GM23338 (cell line): ENCODE results near the gene ETFA. TPM values are rescaled to one million over a fixed set of nuclear protein-coding genes. Genes with fewer than 3 reads are reported as not detected.

Experiments used
- ATAC-seq: fragments of 200-7000 bp; cut with Tn5 transposase; 3 replicates; pipeline ENCODE4 v1.9.1; 2020
- DNase-seq: peaks from one replicate; pipeline ENCODE4 v3.0.0-alpha.2; 2015; ENCODE audit warnings: low spot score
- H2AFZ ChIP-seq: fragments of 200-600 bp; sonication (generic); 2 replicates; pipeline ENCODE4 v1.8.0; 2016; ENCODE audit warnings: antibody characterized with exemption, mild to moderate bottlenecking, moderate library complexity
- H3F3A ChIP-seq: fragments of 200-600 bp; sonication (generic); replicated peaks from 2 replicates; pipeline ENCODE4 v1.8.0; 2017; ENCODE audit warnings: antibody characterized with exemption, mixed run types, low read depth
- H3K27ac ChIP-seq: fragments of 200-600 bp; sonication (generic); 2 replicates; pipeline ENCODE4 v1.6.1; 2016; ENCODE audit warnings: low read depth
- H3K27me3 ChIP-seq: fragments of 200-600 bp; sonication (generic); 2 replicates; pipeline ENCODE4 v1.8.0; 2016; ENCODE audit warnings: mild to moderate bottlenecking, mixed run types, moderate library complexity; ENCODE audit not compliant: insufficient read depth
- H3K36me3 ChIP-seq: fragments of 200-600 bp; sonication (generic); 2 replicates; pipeline ENCODE4 v1.8.0; 2016; ENCODE audit warnings: mild to moderate bottlenecking; ENCODE audit not compliant: insufficient read depth
- H3K4me1 ChIP-seq: fragments of 200-600 bp; sonication (generic); 2 replicates; pipeline ENCODE4 v1.8.0; 2016; ENCODE audit warnings: mild to moderate bottlenecking, moderate library complexity; ENCODE audit not compliant: insufficient read depth
- H3K4me2 ChIP-seq: fragments of 200-600 bp; sonication (generic); 2 replicates; pipeline ENCODE4 v1.7.1; 2017; ENCODE audit warnings: mixed run types
- H3K4me3 ChIP-seq: fragments of 200-600 bp; sonication (generic); 2 replicates; pipeline ENCODE4 v1.6.1; 2016; ENCODE audit warnings: mixed run types
- H3K79me2 ChIP-seq: fragments of 200-600 bp; sonication (generic); replicated peaks from 2 replicates; pipeline ENCODE4 v1.8.0; 2017; ENCODE audit warnings: mild to moderate bottlenecking; ENCODE audit not compliant: insufficient read depth
- H3K9me2 ChIP-seq: fragments of 200-600 bp; sonication (generic); 2 replicates; pipeline ENCODE4 v1.8.0; 2017; ENCODE audit not compliant: insufficient read depth
- H4K20me1 ChIP-seq: fragments of 200-600 bp; sonication (generic); replicated peaks from 2 replicates; pipeline ENCODE4 v1.8.0; 2017; ENCODE audit warnings: mild to moderate bottlenecking; ENCODE audit not compliant: insufficient read depth
- H3K27ac Mint-ChIP-seq: 2 replicates; pipeline ENCODE4 v1.8.0; 2020; ENCODE audit warnings: inconsistent platforms, mild to moderate bottlenecking, moderate library complexity, mixed read lengths
- H3K27me3 Mint-ChIP-seq: 3 replicates; pipeline ENCODE4 v1.8.0; 2022; ENCODE audit warnings: low read depth, mild to moderate bottlenecking, moderate library complexity, mixed read lengths, inconsistent platforms; ENCODE audit not compliant: insufficient read depth, poor library complexity
- H3K36me3 Mint-ChIP-seq: 3 replicates; pipeline ENCODE4 v1.8.0; 2021; ENCODE audit warnings: low read depth, mild to moderate bottlenecking, inconsistent platforms, moderate library complexity, mixed read lengths
- H3K4me1 Mint-ChIP-seq: 3 replicates; pipeline ENCODE4 v1.8.0; 2020; ENCODE audit warnings: mild to moderate bottlenecking, inconsistent platforms, mixed read lengths
- H3K4me3 Mint-ChIP-seq: 3 replicates; pipeline ENCODE4 v1.8.0; 2021; ENCODE audit warnings: moderate library complexity, mild to moderate bottlenecking, inconsistent platforms, mixed read lengths
- H3K9me3 Mint-ChIP-seq: 3 replicates; pipeline ENCODE4 v1.8.0; 2020; ENCODE audit warnings: moderate library complexity, mild to moderate bottlenecking, inconsistent platforms, mixed read lengths
- CREB1 ChIP-seq: fragments of 250-450 bp; sonication (Bioruptor Pico); IDR thresholded peaks from 2 replicates; pipeline ENCODE4 v1.5.0; 2020; ENCODE audit warnings: low read depth, mild to moderate bottlenecking, moderate library complexity
- EZH2phosphoT487 ChIP-seq: fragments of 200-600 bp; sonication (generic); IDR thresholded peaks from one replicate; pipeline ENCODE4 v1.8.1; 2018; ENCODE audit warnings: antibody characterized with exemption; ENCODE audit not compliant: unreplicated experiment
- JUNB ChIP-seq: IDR thresholded peaks from one replicate; pipeline ENCODE4 v1.6.1; 2016; ENCODE audit warnings: antibody characterized with exemption; ENCODE audit not compliant: unreplicated experiment
- POLR2AphosphoS5 ChIP-seq: IDR thresholded peaks from 2 replicates; pipeline ENCODE4 v1.6.1; 2016; ENCODE audit warnings: antibody characterized with exemption, low read depth
- polyA plus RNA-seq: library from polyadenylated mRNA; unstranded; fragments of >200 nt; fragmentation: Nextera tagmentation; extraction: Ambion mirVana; gene quantifications from 2 replicates; pipeline ENCODE4 v1.2.1, GENCODE V29; 2016
- total RNA-seq: library from RNA; depleted of rRNA; stranded (reverse); fragments of >200 nt; shearing (Covaris generic); gene quantifications from 2 replicates; pipeline ENCODE4 v1.2.3, GENCODE V29; 2014
- TF ChIP-seq, protein P1 (sequence below), 2 experiments: fragments of 200-600 bp in 1 of 2; sonication (generic) in 1 of 2; conservative IDR thresholded peaks; 2 replicates each; pipeline versions ENCODE4 v1.5.1 to v1.6.1; 2016 to 2017; ENCODE audit warnings: antibody characterized with exemption in 2 of 2, low read depth in 2 of 2, mild to moderate bottlenecking in 2 of 2, moderate library complexity in 1 of 2
- TF ChIP-seq, protein P2 (sequence below): IDR thresholded peaks from one replicate; pipeline ENCODE4 v1.6.1; 2018; ENCODE audit warnings: antibody characterized with exemption; ENCODE audit not compliant: unreplicated experiment

Gene ETFA
- total and polyA plus RNA-seq, 2 experiments from 2014 or later: 52.9 to 69.1 TPM

DNA sequence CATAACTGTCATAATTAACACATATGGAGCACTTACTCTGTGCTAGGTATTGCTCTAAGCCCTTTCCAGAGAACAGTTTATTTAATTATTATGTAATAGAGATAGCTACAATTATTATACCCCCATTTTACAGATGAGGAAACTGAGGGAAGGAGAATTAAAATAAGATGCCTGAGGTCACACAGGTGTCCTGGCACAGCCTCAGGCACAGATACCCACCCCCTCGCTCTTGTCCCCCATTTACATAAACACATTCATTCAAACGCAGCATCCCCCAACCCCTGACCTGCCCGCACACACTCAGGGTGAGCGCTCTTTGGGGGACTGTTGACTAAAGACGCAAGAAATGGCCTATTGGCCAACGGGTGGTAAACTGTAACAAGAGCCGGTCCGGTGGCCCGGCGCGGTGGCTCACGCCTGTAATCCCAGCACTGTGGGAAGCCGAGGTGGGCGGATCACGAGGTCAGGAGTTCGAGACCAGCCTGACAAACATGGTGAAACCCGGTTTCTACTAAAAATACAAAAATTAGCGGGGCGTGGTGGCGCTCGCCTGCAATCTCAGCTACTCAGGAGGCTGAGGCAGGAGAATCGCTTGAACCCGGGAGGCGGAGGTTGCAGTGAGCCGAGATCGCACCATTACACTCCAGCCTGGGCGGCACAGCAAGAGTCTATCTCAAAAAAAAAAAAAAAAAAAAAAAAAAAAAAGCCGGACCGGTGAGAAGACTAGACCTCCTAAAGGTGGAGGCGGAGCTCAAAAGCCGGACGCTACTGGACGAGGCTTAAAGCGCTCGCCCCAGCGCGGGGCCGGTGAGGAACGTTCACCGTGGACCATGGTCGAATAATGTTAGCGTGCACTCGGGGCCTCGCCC, 23.4 kb upstream of the ETFA start:
- no peaks in the 10 kb centered on the region for H3K79me2 ChIP-seq
- H3F3A ChIP-seq: peaks cover 8% of the 10 kb centered on the region
- no peak for DNase-seq
- H3K9me2 ChIP-seq: no peaks in the 10 kb centered on the region
- peaks cover 21% of the 10 kb centered on the region for H3K4me1 ChIP-seq
- no peak overlapping the region for H3K27ac ChIP-seq
- peaks cover 60% of the 10 kb centered on the region for H3K27me3 ChIP-seq
- peaks cover 34% of the 10 kb centered on the region for H3K4me1 Mint-ChIP-seq
- H3K4me2 ChIP-seq: peak overlapping the region; percentile 80
- peak overlapping the region; percentile 52 for H3K4me3 ChIP-seq
- peaks cover 5% of the 10 kb centered on the region for H3K9me3 Mint-ChIP-seq
- H3K27ac Mint-ChIP-seq: peak overlapping the region; percentile 93; the same call in 1 of the 2 replicates
- TF ChIP-seq JUNB: no peak
- peak; percentile 39 for TF ChIP-seq POLR2AphosphoS5
- H3K36me3 Mint-ChIP-seq: no peaks in the 10 kb centered on the region; the same call in 1 of the 3 replicates
- peaks cover 10% of the 10 kb centered on the region for H4K20me1 ChIP-seq
- ATAC-seq: no peak
- peak overlapping the region; percentile 83 for H3K4me3 Mint-ChIP-seq
- H2AFZ ChIP-seq: peak overlapping the region; percentile 70
- H3K36me3 ChIP-seq: no peaks in the 10 kb centered on the region
- H3K27me3 Mint-ChIP-seq: peaks cover 68% of the 10 kb centered on the region

DNA sequence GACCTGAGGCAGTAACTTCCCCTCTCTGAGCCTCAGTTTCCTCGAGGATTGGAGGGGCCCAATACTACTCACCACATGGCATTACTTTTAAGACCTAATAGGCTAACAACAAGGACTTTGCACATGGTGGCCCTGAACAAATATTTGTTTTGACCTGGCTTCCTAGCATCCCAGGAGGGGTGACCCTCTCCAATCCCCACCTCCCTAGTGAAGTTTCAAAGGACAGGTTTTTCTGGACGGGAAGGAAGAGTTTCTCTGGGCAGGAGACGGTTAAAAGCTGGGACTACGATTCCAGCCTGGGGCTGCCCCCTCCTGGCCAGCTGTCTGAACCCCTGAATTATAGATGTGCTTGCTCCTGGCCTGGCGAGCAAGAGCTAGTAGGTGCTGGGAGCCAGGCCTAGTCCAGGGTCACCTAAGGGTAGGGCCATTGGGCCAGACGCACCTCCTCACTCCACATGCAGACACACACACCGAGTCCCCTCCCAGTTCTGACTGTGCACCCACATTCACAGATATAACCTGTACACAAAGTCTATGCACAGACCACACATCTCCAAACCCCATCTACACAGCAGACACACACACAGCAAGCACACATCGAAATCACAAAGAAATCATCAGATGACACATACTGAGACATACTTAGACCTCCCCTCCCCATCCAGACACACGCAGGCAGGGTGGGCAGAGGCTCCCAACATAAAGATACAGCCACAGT, 22.6 kb upstream of the ETFA start:
- Mint-ChIP-seq H3K4me3 (peak overlapping the region; percentile 5; the same call in 2 of the 3 replicates), H3K36me3 (no peaks in the 10 kb centered on the region; the same call in 1 of the 3 replicates), H3K27me3 (peaks cover 60% of the 10 kb centered on the region), H3K4me1 (peaks cover 31% of the 10 kb centered on the region), H3K27ac (no peak overlapping the region), H3K9me3 (peaks cover 5% of the 10 kb centered on the region)
- no peaks in the 10 kb centered on the region for H3K36me3 ChIP-seq
- H3K4me2 ChIP-seq: 0 out of 2 replicates have a peak overlapping the region, but pooled peaks have one; percentile 53
- peak; percentile 27 for ATAC-seq
- no peak overlapping the region for H2AFZ ChIP-seq
- TF ChIP-seq, protein P1, sequence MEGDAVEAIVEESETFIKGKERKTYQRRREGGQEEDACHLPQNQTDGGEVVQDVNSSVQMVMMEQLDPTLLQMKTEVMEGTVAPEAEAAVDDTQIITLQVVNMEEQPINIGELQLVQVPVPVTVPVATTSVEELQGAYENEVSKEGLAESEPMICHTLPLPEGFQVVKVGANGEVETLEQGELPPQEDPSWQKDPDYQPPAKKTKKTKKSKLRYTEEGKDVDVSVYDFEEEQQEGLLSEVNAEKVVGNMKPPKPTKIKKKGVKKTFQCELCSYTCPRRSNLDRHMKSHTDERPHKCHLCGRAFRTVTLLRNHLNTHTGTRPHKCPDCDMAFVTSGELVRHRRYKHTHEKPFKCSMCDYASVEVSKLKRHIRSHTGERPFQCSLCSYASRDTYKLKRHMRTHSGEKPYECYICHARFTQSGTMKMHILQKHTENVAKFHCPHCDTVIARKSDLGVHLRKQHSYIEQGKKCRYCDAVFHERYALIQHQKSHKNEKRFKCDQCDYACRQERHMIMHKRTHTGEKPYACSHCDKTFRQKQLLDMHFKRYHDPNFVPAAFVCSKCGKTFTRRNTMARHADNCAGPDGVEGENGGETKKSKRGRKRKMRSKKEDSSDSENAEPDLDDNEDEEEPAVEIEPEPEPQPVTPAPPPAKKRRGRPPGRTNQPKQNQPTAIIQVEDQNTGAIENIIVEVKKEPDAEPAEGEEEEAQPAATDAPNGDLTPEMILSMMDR (conservative IDR thresholded peaks at IDR 0.05; ENCODE audit: low read depth in 2 of 2): peak; percentile 58 to 78
- TF ChIP-seq EZH2phosphoT487 (no peak), CREB1 (CRISPR knock-in tag) (no peak)
- TF ChIP-seq, protein P2, sequence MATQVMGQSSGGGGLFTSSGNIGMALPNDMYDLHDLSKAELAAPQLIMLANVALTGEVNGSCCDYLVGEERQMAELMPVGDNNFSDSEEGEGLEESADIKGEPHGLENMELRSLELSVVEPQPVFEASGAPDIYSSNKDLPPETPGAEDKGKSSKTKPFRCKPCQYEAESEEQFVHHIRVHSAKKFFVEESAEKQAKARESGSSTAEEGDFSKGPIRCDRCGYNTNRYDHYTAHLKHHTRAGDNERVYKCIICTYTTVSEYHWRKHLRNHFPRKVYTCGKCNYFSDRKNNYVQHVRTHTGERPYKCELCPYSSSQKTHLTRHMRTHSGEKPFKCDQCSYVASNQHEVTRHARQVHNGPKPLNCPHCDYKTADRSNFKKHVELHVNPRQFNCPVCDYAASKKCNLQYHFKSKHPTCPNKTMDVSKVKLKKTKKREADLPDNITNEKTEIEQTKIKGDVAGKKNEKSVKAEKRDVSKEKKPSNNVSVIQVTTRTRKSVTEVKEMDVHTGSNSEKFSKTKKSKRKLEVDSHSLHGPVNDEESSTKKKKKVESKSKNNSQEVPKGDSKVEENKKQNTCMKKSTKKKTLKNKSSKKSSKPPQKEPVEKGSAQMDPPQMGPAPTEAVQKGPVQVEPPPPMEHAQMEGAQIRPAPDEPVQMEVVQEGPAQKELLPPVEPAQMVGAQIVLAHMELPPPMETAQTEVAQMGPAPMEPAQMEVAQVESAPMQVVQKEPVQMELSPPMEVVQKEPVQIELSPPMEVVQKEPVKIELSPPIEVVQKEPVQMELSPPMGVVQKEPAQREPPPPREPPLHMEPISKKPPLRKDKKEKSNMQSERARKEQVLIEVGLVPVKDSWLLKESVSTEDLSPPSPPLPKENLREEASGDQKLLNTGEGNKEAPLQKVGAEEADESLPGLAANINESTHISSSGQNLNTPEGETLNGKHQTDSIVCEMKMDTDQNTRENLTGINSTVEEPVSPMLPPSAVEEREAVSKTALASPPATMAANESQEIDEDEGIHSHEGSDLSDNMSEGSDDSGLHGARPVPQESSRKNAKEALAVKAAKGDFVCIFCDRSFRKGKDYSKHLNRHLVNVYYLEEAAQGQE: no peak
- H3K9me2 ChIP-seq: no peaks in the 10 kb centered on the region
- peaks cover 52% of the 10 kb centered on the region for H3K27me3 ChIP-seq
- H3K27ac ChIP-seq: no peak overlapping the region
- H3F3A ChIP-seq: peaks cover 8% of the 10 kb centered on the region
- H3K79me2 ChIP-seq: no peaks in the 10 kb centered on the region
- H3K4me3 ChIP-seq: no peak overlapping the region
- DNase-seq: peak; percentile 75
- H3K4me1 ChIP-seq: peaks cover 13% of the 10 kb centered on the region
- H4K20me1 ChIP-seq: peaks cover 4% of the 10 kb centered on the region
